SK-MEL-5 (cell line): ENCODE measurements around the gene PRDM10. TPM values are rescaled to one million over a fixed set of nuclear protein-coding genes. Genes with fewer than 3 reads are reported as not detected.

ENCODE experiments used
- total RNA-seq: library from RNA; depleted of rRNA; stranded (reverse); fragments of >200 nt; shearing (Covaris generic); gene quantifications from 2 replicates; pipeline ENCODE4 v1.2.3, GENCODE V29; 2014; rRNA removed

The PRDM10 gene
- total RNA-seq, 1 experiment from 2014 or later: 3.6 TPM

Other genes starting within 250 kb of the PRDM10 start
- gene TMEM45B, start 187.0 kb downstream of the PRDM10 start, total RNA-seq: not detected in 2 replicates
- gene NFRKB, start 107.3 kb downstream of the PRDM10 start, total RNA-seq: 14.5 and 15.9 TPM in 2 replicates
- 95.1 and 96.7 TPM in 2 replicates for gene APLP2, start 67.1 kb upstream of the PRDM10 start, total RNA-seq
- gene ST14, start 156.9 kb upstream of the PRDM10 start, total RNA-seq: not detected in 2 replicates